ENCODE measurements around the gene TMEM170A.
A peak's percentile ranks its signal among the peaks of the same experiment; 100 is the strongest.

The TMEM170A gene

GRCh38 chr16:75495076-75495674 is 30.7 kb upstream of the TMEM170A start, which contains the start of gene CHST6:
Gene CHST6, minus strand, starts transcription at chr16:75495441. Its CDS starts 15,613 bp downstream, at chr16:75479828.
- TF ChIP-seq CTCF (IDR thresholded peaks at IDR 0.05) = no peak
- Histone ChIP-seq H3K79me2 (no peaks in the 10 kb centered on the region), H3K27ac (no peak within 1 kb of the TSS), H3K27me3 (ENCODE audit: control insufficient read depth, insufficient read depth, low read length) (no peaks in the 10 kb centered on the region), H3K9me3 (ENCODE audit: control insufficient read depth, low read length) (no peaks in the 10 kb centered on the region), H3K4me2 (ENCODE audit: low read length) (peak within 1 kb of the TSS; percentile 49), H2AFZ (peak within 1 kb of the TSS; percentile 79), H3K9ac (no peak within 1 kb of the TSS), H3K4me3 (ENCODE audit: low read depth, low read length) (no peak within 1 kb of the TSS), H3K36me3 (ENCODE audit: control insufficient read depth, insufficient read depth, low read length) (no peaks in the 10 kb centered on the region), H3K4me1 (peaks cover 11% of the 10 kb centered on the region)

- Histone ChIP-seq H3K4me1 (peaks cover 11% of the 10 kb centered on the region), H3K9me3 (ENCODE audit: control insufficient read depth, low read length) (no peaks in the 10 kb centered on the region), H3K4me2 (ENCODE audit: low read length) (peak overlapping the region; percentile 49), H3K36me3 (ENCODE audit: control insufficient read depth, insufficient read depth, low read length) (no peaks in the 10 kb centered on the region), H3K79me2 (no peaks in the 10 kb centered on the region), H3K27ac (no peak overlapping the region), H3K9ac (no peak overlapping the region), H2AFZ (peak overlapping the region; percentile 79), H3K4me3 (ENCODE audit: low read depth, low read length) (no peak overlapping the region), H3K27me3 (ENCODE audit: control insufficient read depth, insufficient read depth, low read length) (no peaks in the 10 kb centered on the region)
- TF ChIP-seq CTCF (IDR thresholded peaks at IDR 0.05) = no peak
Observed at GRCh38 chr16:75494661-75495075, 30.2 kb upstream of the TMEM170A start.

GRCh38 chr16:75494184-75494583 is 29.7 kb upstream of the TMEM170A start:
- Histone ChIP-seq H2AFZ (no peak overlapping the region), H3K4me1 (peaks cover 11% of the 10 kb centered on the region), H3K9ac (no peak overlapping the region), H3K79me2 (no peaks in the 10 kb centered on the region), H3K36me3 (ENCODE audit: control insufficient read depth, insufficient read depth, low read length) (no peaks in the 10 kb centered on the region), H3K4me2 (ENCODE audit: low read length) (no peak overlapping the region), H3K27ac (no peak overlapping the region), H3K4me3 (ENCODE audit: low read depth, low read length) (no peak overlapping the region), H3K9me3 (ENCODE audit: control insufficient read depth, low read length) (no peaks in the 10 kb centered on the region), H3K27me3 (ENCODE audit: control insufficient read depth, insufficient read depth, low read length) (no peaks in the 10 kb centered on the region)
- no peak for TF ChIP-seq CTCF (IDR thresholded peaks at IDR 0.05)

GRCh38 chr16:75491876-75492275 is 27.4 kb upstream of the TMEM170A start:
- Histone ChIP-seq H3K9ac (no peak overlapping the region), H3K4me3 (ENCODE audit: low read depth, low read length) (no peak overlapping the region), H3K36me3 (ENCODE audit: control insufficient read depth, insufficient read depth, low read length) (no peaks in the 10 kb centered on the region), H2AFZ (peak overlapping the region; percentile 0), H3K27ac (no peak overlapping the region), H3K79me2 (no peaks in the 10 kb centered on the region), H3K4me1 (peaks cover 11% of the 10 kb centered on the region), H3K4me2 (ENCODE audit: low read length) (no peak overlapping the region), H3K27me3 (ENCODE audit: control insufficient read depth, insufficient read depth, low read length) (no peaks in the 10 kb centered on the region), H3K9me3 (ENCODE audit: control insufficient read depth, low read length) (no peaks in the 10 kb centered on the region)
- peak; percentile 35 for TF ChIP-seq CTCF (IDR thresholded peaks at IDR 0.05)

GRCh38 chr16:75488322-75488721 is 23.8 kb upstream of the TMEM170A start:
- Histone ChIP-seq H3K9me3 (ENCODE audit: control insufficient read depth, low read length) (no peaks in the 10 kb centered on the region), H3K4me1 (peaks cover 21% of the 10 kb centered on the region), H3K9ac (no peak overlapping the region), H3K36me3 (ENCODE audit: control insufficient read depth, insufficient read depth, low read length) (no peaks in the 10 kb centered on the region), H3K79me2 (no peaks in the 10 kb centered on the region), H3K4me2 (ENCODE audit: low read length) (no peak overlapping the region), H3K27ac (no peak overlapping the region), H2AFZ (no peak overlapping the region), H3K4me3 (ENCODE audit: low read depth, low read length) (no peak overlapping the region), H3K27me3 (ENCODE audit: control insufficient read depth, insufficient read depth, low read length) (peaks cover 3% of the 10 kb centered on the region)
- TF ChIP-seq CTCF (IDR thresholded peaks at IDR 0.05) = no peak
